Mesenchymal stem cell (in vitro differentiated cells and primary cell): ENCODE data around the gene C10orf105.

ENCODE experiments used
- DNase-seq: peaks from one replicate; pipeline ENCODE4 v3.0.0-alpha.2; 2013
- H2AFZ ChIP-seq: one replicate; pipeline ENCODE4 v1.6.1; 2013; ENCODE audit warnings: low read depth, mild to moderate bottlenecking, control low read depth, inconsistent platforms, low read length, moderate library complexity
- H2AK5ac ChIP-seq: 2 replicates; pipeline ENCODE4 v1.6.1; 2013; ENCODE audit warnings: low read length, moderate library complexity, mild to moderate bottlenecking, inconsistent platforms; ENCODE audit not compliant: severe bottlenecking
- H2BK120ac ChIP-seq: one replicate; pipeline ENCODE4 v1.6.1; 2013; ENCODE audit warnings: low read depth, mild to moderate bottlenecking, inconsistent platforms, low read length, moderate library complexity
- H2BK12ac ChIP-seq, 2 experiments: one replicate each; pipeline ENCODE4 v1.6.1; 2013; ENCODE audit warnings: inconsistent platforms in 2 of 2, low read length in 2 of 2, mild to moderate bottlenecking in 2 of 2, moderate library complexity in 2 of 2, control low read depth in 1 of 2
- H2BK15ac ChIP-seq: one replicate; pipeline ENCODE4 v1.6.1; 2013; ENCODE audit warnings: mild to moderate bottlenecking, low read depth, inconsistent platforms; ENCODE audit not compliant: poor library complexity, severe bottlenecking
- H2BK5ac ChIP-seq: 2 replicates; pipeline ENCODE4 v1.6.1; 2013; ENCODE audit warnings: low read depth, mild to moderate bottlenecking, low read length, control low read depth, inconsistent platforms; ENCODE audit not compliant: poor library complexity, severe bottlenecking
- H3K14ac ChIP-seq, 2 experiments: one replicate each; pipeline ENCODE4 v1.6.1; 2013; ENCODE audit warnings: inconsistent platforms in 2 of 2, low read length in 2 of 2, control low read depth in 1 of 2, mild to moderate bottlenecking in 1 of 2, moderate library complexity in 1 of 2
- H3K18ac ChIP-seq, 2 experiments: one replicate each; pipeline ENCODE4 v1.6.1; 2013; ENCODE audit warnings: inconsistent platforms in 2 of 2, low read length in 2 of 2, control low read depth in 1 of 2, low read depth in 1 of 2, mild to moderate bottlenecking in 1 of 2
- H3K23ac ChIP-seq, 2 experiments: one replicate each; pipeline ENCODE4 v1.6.1; 2013; ENCODE audit warnings: inconsistent platforms in 2 of 2, low read length in 2 of 2, mild to moderate bottlenecking in 2 of 2, moderate library complexity in 2 of 2, control low read depth in 1 of 2
- H3K27ac ChIP-seq: 2 replicates; pipeline ENCODE4 v1.5.1; 2013; ENCODE audit warnings: mild to moderate bottlenecking, moderate library complexity, low read length, control low read depth, inconsistent platforms; ENCODE audit not compliant: poor library complexity, severe bottlenecking
- H3K27me3 ChIP-seq, 2 experiments: 2 replicates each; pipeline versions ENCODE4 v1.6.1 to v1.7.0; 2013; ENCODE audit warnings: low read length in 2 of 2, mild to moderate bottlenecking in 2 of 2, moderate library complexity in 2 of 2, control low read depth in 1 of 2, inconsistent platforms in 1 of 2; ENCODE audit not compliant: control insufficient read depth in 1 of 2, insufficient read depth in 1 of 2
- H3K36me3 ChIP-seq, 2 experiments: 2 replicates each; pipeline versions ENCODE4 v1.6.1 to v1.7.0; 2013; ENCODE audit warnings: low read length in 2 of 2, control low read depth in 1 of 2, inconsistent platforms in 1 of 2, low read depth in 1 of 2, mild to moderate bottlenecking in 1 of 2; ENCODE audit not compliant: insufficient read depth in 2 of 2, control insufficient read depth in 1 of 2
- H3K4ac ChIP-seq, 2 experiments: one replicate each; pipeline ENCODE4 v1.6.1; 2013; ENCODE audit warnings: inconsistent platforms in 2 of 2, low read length in 2 of 2, mild to moderate bottlenecking in 2 of 2, moderate library complexity in 2 of 2, control low read depth in 1 of 2, low read depth in 1 of 2
- H3K4me1 ChIP-seq: 2 replicates; pipeline ENCODE4 v1.6.1; 2013; ENCODE audit warnings: low read depth, low read length, control low read depth; ENCODE audit not compliant: control insufficient read depth, insufficient read depth
- H3K4me2 ChIP-seq: 2 replicates; pipeline ENCODE4 v1.6.1; 2013; ENCODE audit warnings: low read length, mild to moderate bottlenecking, inconsistent platforms; ENCODE audit not compliant: poor library complexity, severe bottlenecking
- H3K4me3 ChIP-seq, 2 experiments: 2 replicates each; pipeline versions ENCODE4 v1.5.1 to v1.7.0; 2013; ENCODE audit warnings: low read length in 2 of 2, mild to moderate bottlenecking in 2 of 2, control low read depth in 1 of 2, low read depth in 1 of 2; ENCODE audit not compliant: insufficient read depth in 1 of 2
- H3K79me1 ChIP-seq: replicated peaks from 2 replicates; pipeline ENCODE4 v1.6.1; 2013; ENCODE audit warnings: mild to moderate bottlenecking, control low read depth, low read length, inconsistent platforms; ENCODE audit not compliant: poor library complexity, severe bottlenecking
- H3K9ac ChIP-seq: 2 replicates; pipeline ENCODE4 v1.7.0; 2013; ENCODE audit warnings: mild to moderate bottlenecking, low read length, moderate library complexity
- H3K9me3 ChIP-seq: 2 replicates; pipeline ENCODE4 v1.7.0; 2013; ENCODE audit warnings: mild to moderate bottlenecking, low read length; ENCODE audit not compliant: control insufficient read depth
- H4K8ac ChIP-seq: one replicate; pipeline ENCODE4 v1.6.1; 2013; ENCODE audit warnings: inconsistent platforms, mild to moderate bottlenecking, low read length, moderate library complexity
- H4K91ac ChIP-seq: one replicate; pipeline ENCODE4 v1.6.1; 2013; ENCODE audit warnings: mild to moderate bottlenecking, low read length, inconsistent platforms
- WGBS: methylation state at CpG from one replicate; pipeline ENCODE4 v1.1.7; 2013; ENCODE audit warnings: mixed read lengths; 5-methylcytosine and 5-hydroxymethylcytosine counted together

C10orf105 gene

GRCh38 chr10:71765906-71766716 lies 46.5 kb upstream of the C10orf105 start:
- Histone ChIP-seq H4K8ac (no peak overlapping the region), H3K9me3 (no peaks in the 10 kb centered on the region), H3K27me3 (peaks cover 0 to 32% of the 10 kb centered on the region in 2 experiments), H3K27ac (no peak overlapping the region), H3K23ac (no peak overlapping the region), H3K4me2 (no peak overlapping the region), H3K9ac (no peak overlapping the region), H3K79me1 (no peaks in the 10 kb centered on the region), H2BK120ac (no peak overlapping the region), H2BK15ac (no peak overlapping the region), H3K18ac (peak overlapping the region in 1 of 2 experiments; percentile 24), H2BK12ac (peak overlapping the region; percentile 11 to 31), H3K14ac (no peak overlapping the region), H2AFZ (no peak overlapping the region), H3K4ac (no peak overlapping the region), H2AK5ac (peak overlapping the region; percentile 65), H4K91ac (peak overlapping the region; percentile 56), H3K36me3 (peaks cover 0 to 6% of the 10 kb centered on the region in 2 experiments), H3K4me1 (peaks cover 24% of the 10 kb centered on the region), H3K4me3 (no peak overlapping the region), H2BK5ac (no peak overlapping the region)
- 93% methylated on average over 22 of the region's 22 CpGs for WGBS
- DNase-seq = no peak

- Histone ChIP-seq H3K4me3 (no peak overlapping the region), H3K79me1 (no peaks in the 10 kb centered on the region), H3K23ac (no peak overlapping the region), H3K27ac (no peak overlapping the region), H3K4me1 (peaks cover 24% of the 10 kb centered on the region), H3K9me3 (no peaks in the 10 kb centered on the region), H3K4ac (no peak overlapping the region), H2AK5ac (peak overlapping the region; percentile 65), H2BK15ac (peak overlapping the region; percentile 31), H3K27me3 (peaks cover 0 to 32% of the 10 kb centered on the region in 2 experiments), H2BK120ac (no peak overlapping the region), H3K9ac (no peak overlapping the region), H4K8ac (no peak overlapping the region), H4K91ac (peak overlapping the region; percentile 53), H3K18ac (no peak overlapping the region), H3K36me3 (peaks cover 0 to 13% of the 10 kb centered on the region in 2 experiments), H2BK12ac (peak overlapping the region in 1 of 2 experiments; percentile 11), H3K14ac (no peak overlapping the region), H2AFZ (no peak overlapping the region), H2BK5ac (no peak overlapping the region), H3K4me2 (no peak overlapping the region)
- DNase-seq = no peak
- WGBS = 79% methylated on average over 4 of the region's 8 CpGs
These were observed 45.8 kb upstream of the C10orf105 start for GRCh38 chr10:71765176-71765904.

- Histone ChIP-seq H2BK120ac (no peak overlapping the region), H3K9ac (peak overlapping the region; percentile 35), H3K79me1 (no peaks in the 10 kb centered on the region), H3K18ac (no peak overlapping the region), H3K4me2 (no peak overlapping the region), H2AK5ac (no peak overlapping the region), H2AFZ (no peak overlapping the region), H2BK12ac (no peak overlapping the region), H3K23ac (peak overlapping the region in 1 of 2 experiments; percentile 88), H3K4me1 (peaks cover 24% of the 10 kb centered on the region), H3K4me3 (no peak overlapping the region), H3K4ac (no peak overlapping the region), H3K9me3 (no peaks in the 10 kb centered on the region), H3K36me3 (peaks cover 0 to 15% of the 10 kb centered on the region in 2 experiments), H2BK15ac (no peak overlapping the region), H3K14ac (no peak overlapping the region), H4K8ac (no peak overlapping the region), H4K91ac (no peak overlapping the region), H2BK5ac (no peak overlapping the region), H3K27me3 (peaks cover 0 to 32% of the 10 kb centered on the region in 2 experiments), H3K27ac (no peak overlapping the region)
- WGBS = 66% methylated on average over 11 of the region's 11 CpGs
- DNase-seq = peak; percentile 24
These were observed 44.0 kb upstream of the C10orf105 start for GRCh38 chr10:71763352-71764127.
